ENCODE measurements around the gene KLHDC7A.

The KLHDC7A gene

GRCh38 chr1:18489417-18490143 is 8.8 kb downstream of the KLHDC7A start:
- no peaks in the 10 kb centered on the region for H3K36me3 ChIP-seq (ENCODE audit: control insufficient read depth in 1 of 2, insufficient read depth in 2 of 2, low read length in 2 of 2)
- peaks cover 0 to 5% of the 10 kb centered on the region in 2 donors for H3K9me3 ChIP-seq (ENCODE audit: control insufficient read depth in 1 of 2, low read length in 2 of 2)
- H3K4me3 ChIP-seq (ENCODE audit: low read depth in 1 of 2, low read length in 2 of 2) = no peak overlapping the region
- H3K27me3 ChIP-seq (ENCODE audit: low read depth, low read length) = peaks cover 6% of the 10 kb centered on the region
- no peak overlapping the region for H3K27ac ChIP-seq (ENCODE audit: low read length)
- no peaks in the 10 kb centered on the region for H3K4me1 ChIP-seq (ENCODE audit: control insufficient read depth in 1 of 2, insufficient read depth in 2 of 2, low read length in 2 of 2)

DNA sequence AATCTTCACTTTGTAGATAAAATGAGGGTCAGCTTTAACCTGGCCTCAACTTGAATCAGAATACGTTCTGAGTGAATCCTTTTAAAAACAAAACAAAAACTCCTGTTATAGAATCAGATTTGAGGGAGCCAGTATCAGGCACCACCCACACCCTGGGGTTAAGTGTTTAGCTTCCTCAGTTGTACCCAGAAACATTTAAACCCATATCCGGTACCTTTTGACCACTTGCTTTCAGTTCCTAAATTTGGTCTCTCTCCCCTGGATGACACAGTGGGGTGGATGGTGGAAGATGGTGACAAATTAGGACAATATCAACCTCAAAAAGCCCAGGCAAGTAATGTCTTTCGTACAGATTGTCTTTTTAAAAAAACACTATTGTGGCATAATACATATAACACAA is 10.4 kb downstream of the KLHDC7A start:
- H3K4me1 ChIP-seq (ENCODE audit: control insufficient read depth in 1 of 2, insufficient read depth in 2 of 2, low read length in 2 of 2) = no peaks in the 10 kb centered on the region
- peaks cover 0 to 5% of the 10 kb centered on the region in 2 donors for H3K9me3 ChIP-seq (ENCODE audit: control insufficient read depth in 1 of 2, low read length in 2 of 2)
- H3K27ac ChIP-seq (ENCODE audit: low read length) = no peak overlapping the region
- peaks cover 6% of the 10 kb centered on the region for H3K27me3 ChIP-seq (ENCODE audit: low read depth, low read length)
- H3K36me3 ChIP-seq (ENCODE audit: control insufficient read depth in 1 of 2, insufficient read depth in 2 of 2, low read length in 2 of 2) = no peaks in the 10 kb centered on the region
- H3K4me3 ChIP-seq (ENCODE audit: low read depth in 1 of 2, low read length in 2 of 2) = no peak overlapping the region

GRCh38 chr1:18494304-18494703 is 13.6 kb downstream of the KLHDC7A start:
- Histone ChIP-seq H3K27me3 (ENCODE audit: low read depth, low read length) (peaks cover 6% of the 10 kb centered on the region), H3K4me1 (ENCODE audit: control insufficient read depth in 1 of 2, insufficient read depth in 2 of 2, low read length in 2 of 2) (no peaks in the 10 kb centered on the region), H3K9me3 (ENCODE audit: control insufficient read depth in 1 of 2, low read length in 2 of 2) (peaks cover 0 to 5% of the 10 kb centered on the region in 2 donors), H3K27ac (ENCODE audit: low read length) (no peak overlapping the region), H3K4me3 (ENCODE audit: low read depth in 1 of 2, low read length in 2 of 2) (no peak overlapping the region), H3K36me3 (ENCODE audit: control insufficient read depth in 1 of 2, insufficient read depth in 2 of 2, low read length in 2 of 2) (no peaks in the 10 kb centered on the region)

GRCh38 chr1:18495635-18496034 is 14.9 kb downstream of the KLHDC7A start:
- H3K4me3 ChIP-seq (ENCODE audit: low read depth in 1 of 2, low read length in 2 of 2) = no peak overlapping the region
- no peaks in the 10 kb centered on the region for H3K27me3 ChIP-seq (ENCODE audit: low read depth, low read length)
- H3K27ac ChIP-seq (ENCODE audit: low read length) = no peak overlapping the region
- no peaks in the 10 kb centered on the region for H3K36me3 ChIP-seq (ENCODE audit: control insufficient read depth in 1 of 2, insufficient read depth in 2 of 2, low read length in 2 of 2)
- no peaks in the 10 kb centered on the region for H3K4me1 ChIP-seq (ENCODE audit: control insufficient read depth in 1 of 2, insufficient read depth in 2 of 2, low read length in 2 of 2)
- H3K9me3 ChIP-seq (ENCODE audit: control insufficient read depth in 1 of 2, low read length in 2 of 2) = no peaks in the 10 kb centered on the region

GRCh38 chr1:18496056-18496455 is 15.3 kb downstream of the KLHDC7A start:
- Histone ChIP-seq H3K4me1 (ENCODE audit: control insufficient read depth in 1 of 2, insufficient read depth in 2 of 2, low read length in 2 of 2) (no peaks in the 10 kb centered on the region), H3K9me3 (ENCODE audit: control insufficient read depth in 1 of 2, low read length in 2 of 2) (no peaks in the 10 kb centered on the region), H3K27ac (ENCODE audit: low read length) (no peak overlapping the region), H3K36me3 (ENCODE audit: control insufficient read depth in 1 of 2, insufficient read depth in 2 of 2, low read length in 2 of 2) (no peaks in the 10 kb centered on the region), H3K27me3 (ENCODE audit: low read depth, low read length) (no peaks in the 10 kb centered on the region), H3K4me3 (ENCODE audit: low read depth in 1 of 2, low read length in 2 of 2) (no peak overlapping the region)

DNA sequence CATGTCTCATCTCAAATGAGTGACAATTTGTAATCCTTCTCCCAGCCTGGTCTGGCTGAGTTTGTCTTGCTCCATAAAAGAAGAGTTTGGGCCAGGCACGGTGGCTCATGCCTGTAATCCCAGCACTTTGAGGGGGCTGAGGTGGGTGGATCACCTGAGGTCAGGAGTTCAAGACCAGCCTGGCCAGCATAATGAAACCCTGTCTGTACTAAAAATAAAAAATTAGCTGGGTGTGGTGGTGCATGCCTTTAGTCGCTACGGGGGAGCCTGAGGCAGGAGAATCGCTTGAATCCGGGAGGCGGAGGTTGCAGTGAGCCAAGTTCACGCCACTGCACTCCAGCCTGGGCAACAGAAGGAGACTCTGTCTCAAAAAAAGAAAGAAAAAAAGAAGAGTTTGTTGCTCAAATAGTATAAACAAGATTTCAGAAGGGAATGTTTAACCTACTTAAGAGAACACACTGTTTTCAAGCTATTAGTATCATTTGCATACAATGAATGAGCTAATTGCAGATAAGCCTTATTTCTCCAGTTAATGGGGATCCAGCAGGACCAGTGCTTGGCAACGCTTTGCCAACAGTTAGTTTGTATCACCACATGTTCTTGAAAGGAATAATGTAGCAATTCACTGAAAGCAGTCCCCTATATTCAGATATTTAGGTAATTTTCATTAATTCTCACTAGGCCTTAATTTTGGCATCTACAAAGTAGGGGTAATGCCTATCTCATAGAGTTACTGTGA is 15.9 kb downstream of the KLHDC7A start:
- Histone ChIP-seq H3K27ac (ENCODE audit: low read length) (no peak overlapping the region), H3K27me3 (ENCODE audit: low read depth, low read length) (no peaks in the 10 kb centered on the region), H3K4me1 (ENCODE audit: control insufficient read depth in 1 of 2, insufficient read depth in 2 of 2, low read length in 2 of 2) (no peaks in the 10 kb centered on the region), H3K4me3 (ENCODE audit: low read depth in 1 of 2, low read length in 2 of 2) (no peak overlapping the region), H3K36me3 (ENCODE audit: control insufficient read depth in 1 of 2, insufficient read depth in 2 of 2, low read length in 2 of 2) (no peaks in the 10 kb centered on the region), H3K9me3 (ENCODE audit: control insufficient read depth in 1 of 2, low read length in 2 of 2) (no peaks in the 10 kb centered on the region)

DNA sequence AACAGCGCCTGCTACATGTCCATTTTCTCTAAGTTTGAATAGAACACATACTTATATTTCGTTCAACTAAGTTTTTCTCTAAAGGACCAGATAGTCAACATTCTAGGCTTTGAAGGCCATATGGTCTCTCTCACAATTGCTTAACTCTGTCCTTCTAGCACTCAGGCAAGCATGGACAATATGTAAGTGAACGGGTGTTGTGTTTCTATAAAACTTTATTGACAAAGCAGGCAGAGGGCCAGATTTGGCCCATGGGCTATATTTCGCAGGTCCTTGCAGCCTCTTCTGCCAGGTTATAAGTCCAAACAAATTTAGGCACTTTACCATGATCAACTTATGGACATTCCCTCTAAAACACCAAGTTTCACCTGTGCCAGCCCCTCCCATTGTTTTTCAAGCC is 21.1 kb downstream of the KLHDC7A start:
- Histone ChIP-seq H3K27me3 (ENCODE audit: low read depth, low read length) (no peaks in the 10 kb centered on the region), H3K4me1 (ENCODE audit: control insufficient read depth in 1 of 2, insufficient read depth in 2 of 2, low read length in 2 of 2) (no peaks in the 10 kb centered on the region)

GRCh38 chr1:18504609-18505008 is 23.9 kb downstream of the KLHDC7A start:
- no peaks in the 10 kb centered on the region for H3K27me3 ChIP-seq (ENCODE audit: low read depth, low read length)
- no peak overlapping the region for H3K4me3 ChIP-seq (ENCODE audit: low read depth in 1 of 2, low read length in 2 of 2)
- peaks cover 0 to 13% of the 10 kb centered on the region in 2 donors for H3K9me3 ChIP-seq (ENCODE audit: control insufficient read depth in 1 of 2, low read length in 2 of 2)
- H3K4me1 ChIP-seq (ENCODE audit: control insufficient read depth in 1 of 2, insufficient read depth in 2 of 2, low read length in 2 of 2) = no peaks in the 10 kb centered on the region
- no peaks in the 10 kb centered on the region for H3K36me3 ChIP-seq (ENCODE audit: control insufficient read depth in 1 of 2, insufficient read depth in 2 of 2, low read length in 2 of 2)
- no peak overlapping the region for H3K27ac ChIP-seq (ENCODE audit: low read length)

More for the DNA sequence above, 21.1 kb downstream of the KLHDC7A start:
- peaks cover 0 to 6% of the 10 kb centered on the region in 2 donors for H3K9me3 ChIP-seq (ENCODE audit: control insufficient read depth in 1 of 2, low read length in 2 of 2)
- H3K27ac ChIP-seq (ENCODE audit: low read length) = no peak overlapping the region
- H3K36me3 ChIP-seq (ENCODE audit: control insufficient read depth in 1 of 2, insufficient read depth in 2 of 2, low read length in 2 of 2) = no peaks in the 10 kb centered on the region
- H3K4me3 ChIP-seq (ENCODE audit: low read depth in 1 of 2, low read length in 2 of 2) = no peak overlapping the region

DNA sequence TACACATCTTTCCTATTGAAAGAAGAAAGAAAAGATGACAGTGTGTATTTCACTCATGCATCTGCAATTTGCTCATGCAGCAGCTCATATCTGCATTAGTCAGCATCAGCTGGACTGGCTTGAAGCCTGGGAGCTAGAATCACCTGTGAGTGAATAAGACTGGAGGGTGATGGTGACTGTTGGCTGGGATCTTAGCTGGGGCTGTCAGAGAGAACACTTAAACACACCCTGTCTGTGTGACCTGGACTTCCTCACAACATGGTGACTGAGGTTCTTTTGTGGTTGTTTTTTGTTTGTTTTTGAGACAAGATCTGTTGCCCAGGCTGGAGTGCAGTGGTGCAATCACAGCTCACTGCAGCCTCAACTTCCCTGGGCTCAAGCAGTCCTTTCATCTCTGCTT is 24.9 kb downstream of the KLHDC7A start:
- Histone ChIP-seq H3K4me3 (ENCODE audit: low read depth in 1 of 2, low read length in 2 of 2) (no peak overlapping the region), H3K36me3 (ENCODE audit: control insufficient read depth in 1 of 2, insufficient read depth in 2 of 2, low read length in 2 of 2) (no peaks in the 10 kb centered on the region)

DNA sequence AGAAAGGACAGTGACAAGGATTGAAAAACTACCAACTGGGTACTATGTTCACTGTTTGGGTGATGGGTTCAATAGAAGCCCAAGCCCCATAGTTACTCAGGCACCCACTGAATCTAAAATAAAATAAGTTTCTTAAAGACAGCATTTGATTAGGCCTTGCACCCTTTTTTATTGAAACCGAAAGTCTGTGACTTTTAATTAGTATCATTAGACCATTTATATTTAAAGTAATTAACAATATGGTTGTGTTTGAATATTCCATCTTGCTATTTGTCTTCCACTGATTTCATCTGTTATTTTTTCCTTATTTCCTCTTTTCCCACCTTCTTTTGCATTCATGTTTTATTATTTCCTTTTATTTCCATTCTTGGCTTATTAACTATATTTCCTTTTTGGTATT is 27.4 kb downstream of the KLHDC7A start:
- no peak overlapping the region for H3K27ac ChIP-seq (ENCODE audit: low read length)
- peaks cover 0 to 13% of the 10 kb centered on the region in 2 donors for H3K9me3 ChIP-seq (ENCODE audit: control insufficient read depth in 1 of 2, low read length in 2 of 2)
- no peak overlapping the region for H3K4me3 ChIP-seq (ENCODE audit: low read depth in 1 of 2, low read length in 2 of 2)
- H3K27me3 ChIP-seq (ENCODE audit: low read depth, low read length) = no peaks in the 10 kb centered on the region
- H3K4me1 ChIP-seq (ENCODE audit: control insufficient read depth in 1 of 2, insufficient read depth in 2 of 2, low read length in 2 of 2) = no peaks in the 10 kb centered on the region
- no peaks in the 10 kb centered on the region for H3K36me3 ChIP-seq (ENCODE audit: control insufficient read depth in 1 of 2, insufficient read depth in 2 of 2, low read length in 2 of 2)

More for the DNA sequence above, 24.9 kb downstream of the KLHDC7A start:
- Histone ChIP-seq H3K27me3 (ENCODE audit: low read depth, low read length) (no peaks in the 10 kb centered on the region), H3K27ac (ENCODE audit: low read length) (no peak overlapping the region), H3K4me1 (ENCODE audit: control insufficient read depth in 1 of 2, insufficient read depth in 2 of 2, low read length in 2 of 2) (no peaks in the 10 kb centered on the region), H3K9me3 (ENCODE audit: control insufficient read depth in 1 of 2, low read length in 2 of 2) (peaks cover 0 to 13% of the 10 kb centered on the region in 2 donors)

GRCh38 chr1:18511149-18511873 is 30.6 kb downstream of the KLHDC7A start:
- no peak overlapping the region for H3K27ac ChIP-seq (ENCODE audit: low read length)
- no peak overlapping the region for H3K4me3 ChIP-seq (ENCODE audit: low read depth in 1 of 2, low read length in 2 of 2)
- H3K36me3 ChIP-seq (ENCODE audit: control insufficient read depth in 1 of 2, insufficient read depth in 2 of 2, low read length in 2 of 2) = no peaks in the 10 kb centered on the region
- no peaks in the 10 kb centered on the region for H3K27me3 ChIP-seq (ENCODE audit: low read depth, low read length)
- no peaks in the 10 kb centered on the region for H3K4me1 ChIP-seq (ENCODE audit: control insufficient read depth in 1 of 2, insufficient read depth in 2 of 2, low read length in 2 of 2)
- peaks cover 0 to 26% of the 10 kb centered on the region in 2 donors for H3K9me3 ChIP-seq (ENCODE audit: control insufficient read depth in 1 of 2, low read length in 2 of 2)
